Mucosa of gallbladder (tissue), 1 donor: ENCODE data around the gene WDPCP. TPM values are rescaled to one million over a fixed set of nuclear protein-coding genes. Genes with fewer than 3 reads are reported as not detected.
A peak's percentile ranks its signal among the peaks of the same experiment; 100 is the strongest.
"Not testable (repeated sequence)": the region's sequence is repeated elsewhere in the genome, so short reads cannot be mapped to it uniquely, and the experiment has no call there.

Experiments
- DNase-seq: peaks from one replicate; pipeline ENCODE4 v3.0.0-alpha.2; 2020; ENCODE audit warnings: low spot score
- total RNA-seq: library from RNA; stranded (reverse); gene quantifications from one replicate; pipeline ENCODE4 v1.2.1, GENCODE V29; 2021
- donor health status: DM: no; HTN: no; CAD: no.

The WDPCP gene, protein sequence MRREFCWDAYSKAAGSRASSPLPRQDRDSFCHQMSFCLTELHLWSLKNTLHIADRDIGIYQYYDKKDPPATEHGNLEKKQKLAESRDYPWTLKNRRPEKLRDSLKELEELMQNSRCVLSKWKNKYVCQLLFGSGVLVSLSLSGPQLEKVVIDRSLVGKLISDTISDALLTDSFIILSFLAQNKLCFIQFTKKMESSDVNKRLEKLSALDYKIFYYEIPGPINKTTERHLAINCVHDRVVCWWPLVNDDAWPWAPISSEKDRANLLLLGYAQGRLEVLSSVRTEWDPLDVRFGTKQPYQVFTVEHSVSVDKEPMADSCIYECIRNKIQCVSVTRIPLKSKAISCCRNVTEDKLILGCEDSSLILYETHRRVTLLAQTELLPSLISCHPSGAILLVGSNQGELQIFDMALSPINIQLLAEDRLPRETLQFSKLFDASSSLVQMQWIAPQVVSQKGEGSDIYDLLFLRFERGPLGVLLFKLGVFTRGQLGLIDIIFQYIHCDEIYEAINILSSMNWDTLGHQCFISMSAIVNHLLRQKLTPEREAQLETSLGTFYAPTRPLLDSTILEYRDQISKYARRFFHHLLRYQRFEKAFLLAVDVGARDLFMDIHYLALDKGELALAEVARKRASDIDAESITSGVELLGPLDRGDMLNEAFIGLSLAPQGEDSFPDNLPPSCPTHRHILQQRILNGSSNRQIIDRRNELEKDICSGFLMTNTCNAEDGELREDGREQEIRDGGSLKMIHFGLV
- 7.8 TPM for total RNA-seq

DNA sequence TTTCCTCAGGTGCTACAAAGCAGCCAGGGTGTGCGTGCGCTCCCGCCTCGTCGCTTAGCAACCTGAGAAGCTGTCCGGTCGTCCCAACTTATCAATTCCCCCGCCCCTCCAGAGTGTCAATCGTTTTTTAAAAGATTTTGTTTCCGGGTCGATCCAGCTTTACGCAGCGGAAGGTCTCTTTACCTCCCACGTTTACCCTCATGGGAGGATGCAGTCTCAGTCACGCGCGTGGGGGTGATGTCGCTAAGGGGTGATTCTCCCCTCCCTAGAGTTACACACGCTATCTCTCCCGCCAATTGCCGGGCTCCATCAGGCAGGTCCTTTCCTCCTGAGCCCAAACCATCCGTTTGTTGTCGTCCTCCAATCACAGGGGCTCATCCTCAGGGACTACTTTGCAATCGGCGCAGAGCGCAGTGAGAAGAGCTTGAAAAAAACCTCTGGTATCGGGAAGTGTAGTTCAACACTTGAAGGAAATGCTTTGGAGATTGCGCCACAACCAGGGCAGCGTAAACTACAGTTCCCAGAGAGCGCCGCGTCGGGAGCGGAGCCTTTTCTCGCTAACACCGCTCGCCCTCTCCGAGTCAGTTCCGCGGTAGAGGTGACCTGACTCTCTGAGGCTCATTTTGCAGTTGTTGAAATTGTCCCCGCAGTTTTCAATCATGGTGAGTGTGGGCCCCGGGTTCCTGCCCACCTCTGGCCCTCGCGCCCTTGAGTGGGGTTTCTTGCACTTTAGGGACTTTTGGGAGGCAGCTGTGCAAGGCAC is at the start of gene WDPCP, which contains the start of gene MDH1:
Gene WDPCP (minus strand): TSS at position 93 of the 763 bp plus-strand sequence. CDS start 206 bp downstream, outside the sequence.
Gene MDH1 (plus strand): TSS at position 579 of the 763 bp plus-strand sequence. CDS start 81 bp downstream, at position 660.
- DNase-seq: peak; percentile 97

GRCh38 chr2:63632382-63632781 is 44.1 kb upstream of the WDPCP start:
- DNase-seq: no peak

DNA sequence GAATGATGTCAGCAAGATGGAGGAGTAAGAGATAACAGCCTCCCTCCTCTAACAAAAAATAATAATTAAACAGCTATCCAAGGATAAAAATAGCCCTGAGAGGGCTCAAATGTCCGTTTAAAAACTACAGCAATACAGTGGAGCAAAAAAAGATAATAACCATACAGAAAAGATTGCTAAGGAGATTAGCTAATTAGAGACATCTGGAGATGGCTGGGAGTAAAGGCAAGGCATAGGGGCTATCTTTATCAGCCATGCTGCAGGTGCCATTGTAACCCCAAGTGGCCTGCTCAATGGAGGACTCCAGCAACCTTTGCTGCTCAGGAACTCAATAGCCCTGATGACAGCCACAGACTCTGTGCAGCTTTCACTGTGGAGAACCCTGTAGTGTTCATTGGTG is 43.2 kb upstream of the WDPCP start:
- no peak for DNase-seq

DNA sequence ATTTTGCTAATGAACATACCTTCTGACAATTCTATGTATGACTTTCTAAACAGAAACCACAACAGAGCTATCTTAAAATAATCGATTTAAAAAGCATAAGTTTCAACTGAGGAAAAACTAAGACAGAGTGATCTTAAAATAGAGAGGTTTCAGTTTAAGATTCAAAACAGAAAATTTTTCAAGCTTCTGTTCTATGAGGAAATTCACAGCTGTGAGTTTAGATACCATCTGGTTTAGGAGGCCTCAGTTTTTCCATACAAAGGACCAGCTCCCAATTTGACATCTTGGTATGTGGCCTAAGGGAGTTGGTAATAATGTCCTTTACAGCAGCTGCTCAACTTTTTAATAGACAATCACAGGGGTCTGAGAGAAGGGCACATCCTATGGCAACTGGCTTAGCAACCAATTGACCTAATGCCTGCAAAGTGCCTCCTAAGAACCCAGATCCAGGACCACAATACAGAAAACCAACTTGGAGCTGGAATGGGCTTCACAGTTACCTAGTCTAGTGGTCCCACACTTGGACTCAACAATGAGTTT is 40.2 kb upstream of the WDPCP start:
- no peak for DNase-seq

- DNase-seq: no peak
Measured at GRCh38 chr2:63627866-63628265, 39.6 kb upstream of the WDPCP start.

GRCh38 chr2:63623763-63624162 is 35.5 kb upstream of the WDPCP start:
- DNase-seq: not testable (repeated sequence)

DNA sequence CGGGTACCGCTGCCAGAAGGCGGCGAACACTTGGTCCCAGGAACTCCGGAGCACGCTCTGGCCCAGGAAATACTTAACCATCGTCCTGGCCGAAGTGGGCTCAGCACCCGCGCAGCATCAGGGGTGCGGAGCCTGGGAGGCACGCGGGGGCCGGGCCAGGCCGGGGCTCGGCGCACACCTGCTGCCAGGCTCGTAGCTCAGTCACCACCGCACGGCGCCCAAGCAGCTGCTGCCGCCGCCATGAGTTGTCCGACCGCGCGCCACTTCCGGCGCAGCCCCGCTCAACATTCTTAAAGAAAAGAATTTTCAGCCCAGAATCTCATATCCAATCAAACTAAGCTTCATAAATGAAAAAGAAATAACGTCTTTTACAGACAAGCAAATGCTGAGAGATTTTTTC is 34.5 kb upstream of the WDPCP start:
- no peak for DNase-seq

DNA sequence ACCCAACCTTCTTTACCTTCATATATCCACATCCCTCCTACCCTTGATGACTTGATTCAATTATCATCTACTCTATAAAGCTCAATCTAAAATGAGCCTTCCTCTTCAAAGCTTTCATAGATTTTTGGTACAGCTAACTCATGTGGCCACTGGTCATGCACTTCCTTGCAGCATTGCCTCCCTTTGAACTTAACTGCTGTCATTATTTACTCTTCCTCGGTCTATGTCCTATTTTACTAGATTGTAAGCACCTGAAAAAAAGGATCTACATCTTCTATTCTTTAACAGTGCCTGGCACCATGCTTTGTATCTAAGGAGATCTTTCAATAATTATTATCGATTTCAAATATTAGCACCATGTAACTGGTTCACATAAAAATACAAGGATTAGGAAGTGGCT is 31.1 kb upstream of the WDPCP start:
- no peak for DNase-seq

GRCh38 chr2:63617366-63617765 is 29.1 kb upstream of the WDPCP start:
- DNase-seq: no peak

GRCh38 chr2:63614983-63615945 is 27.0 kb upstream of the WDPCP start:
- no peak for DNase-seq

GRCh38 chr2:63614448-63614968 is 26.2 kb upstream of the WDPCP start:
- no peak for DNase-seq

GRCh38 chr2:63613391-63613901 is 25.2 kb upstream of the WDPCP start:
- DNase-seq: no peak

- DNase-seq: no peak
Measured at GRCh38 chr2:63610525-63610924, 22.2 kb upstream of the WDPCP start.

- not testable (repeated sequence) for DNase-seq
Measured at GRCh38 chr2:63608865-63609264, 20.6 kb upstream of the WDPCP start.

DNA sequence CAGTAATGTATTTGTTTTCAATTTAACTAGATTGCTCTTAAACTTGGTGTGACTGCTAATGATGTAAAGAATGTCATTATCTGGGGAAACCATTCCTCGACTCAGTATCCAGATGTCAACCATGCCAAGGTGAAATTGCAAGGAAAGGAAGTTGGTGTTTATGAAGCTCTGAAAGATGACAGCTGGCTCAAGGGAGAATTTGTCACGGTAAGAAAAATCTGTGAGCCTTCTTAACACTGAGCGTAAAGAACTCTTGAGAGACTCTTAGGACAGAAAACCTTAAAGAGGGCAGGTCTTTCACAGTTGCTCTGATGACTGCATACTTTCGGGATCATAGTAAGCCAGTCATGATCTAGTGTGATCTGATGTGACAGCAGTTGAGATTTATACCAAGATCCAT is 16.4 kb upstream of the WDPCP start:
- DNase-seq: no peak

- DNase-seq: no peak
Measured at GRCh38 chr2:63600881-63601460, 12.7 kb upstream of the WDPCP start.

GRCh38 chr2:63598981-63599380 is 10.7 kb upstream of the WDPCP start:
- no peak for DNase-seq

- DNase-seq: no peak
Measured at GRCh38 chr2:63596401-63596883, 8.2 kb upstream of the WDPCP start.

DNA sequence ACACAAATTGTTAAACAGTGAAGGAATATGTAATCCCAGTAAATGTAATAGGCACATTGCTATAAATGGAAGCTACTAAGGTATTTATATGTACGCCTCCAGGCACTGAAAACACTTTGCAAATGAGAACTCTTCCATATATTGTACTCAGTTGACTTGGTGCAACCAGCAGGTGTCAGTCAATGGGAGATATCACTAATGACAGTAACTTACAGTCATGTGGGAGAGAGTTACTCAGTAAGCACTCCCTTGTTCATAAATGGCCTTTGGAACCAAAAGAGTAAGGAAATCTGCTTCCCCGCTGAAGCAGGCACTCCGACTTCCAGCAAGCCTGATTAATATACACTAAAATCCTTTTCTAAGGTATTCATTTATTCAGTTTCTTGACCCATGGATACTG is 6.4 kb upstream of the WDPCP start:
- DNase-seq: no peak
